HG03575 (cell line): ENCODE results near the gene HYKK.
"Not testable (repeated sequence)": the region's sequence is repeated elsewhere in the genome, so short reads cannot be mapped to it uniquely, and the experiment has no call there.

Source experiments
- ATAC-seq: cut with Tn5 transposase; IDR thresholded peaks from one replicate; pipeline ENCODE4 v1.9.1; 2021; ENCODE audit not compliant: unreplicated experiment, insufficient number of reproducible peaks, low FRiP score; ENCODE audit errors: extremely low read depth

The HYKK gene

DNA sequence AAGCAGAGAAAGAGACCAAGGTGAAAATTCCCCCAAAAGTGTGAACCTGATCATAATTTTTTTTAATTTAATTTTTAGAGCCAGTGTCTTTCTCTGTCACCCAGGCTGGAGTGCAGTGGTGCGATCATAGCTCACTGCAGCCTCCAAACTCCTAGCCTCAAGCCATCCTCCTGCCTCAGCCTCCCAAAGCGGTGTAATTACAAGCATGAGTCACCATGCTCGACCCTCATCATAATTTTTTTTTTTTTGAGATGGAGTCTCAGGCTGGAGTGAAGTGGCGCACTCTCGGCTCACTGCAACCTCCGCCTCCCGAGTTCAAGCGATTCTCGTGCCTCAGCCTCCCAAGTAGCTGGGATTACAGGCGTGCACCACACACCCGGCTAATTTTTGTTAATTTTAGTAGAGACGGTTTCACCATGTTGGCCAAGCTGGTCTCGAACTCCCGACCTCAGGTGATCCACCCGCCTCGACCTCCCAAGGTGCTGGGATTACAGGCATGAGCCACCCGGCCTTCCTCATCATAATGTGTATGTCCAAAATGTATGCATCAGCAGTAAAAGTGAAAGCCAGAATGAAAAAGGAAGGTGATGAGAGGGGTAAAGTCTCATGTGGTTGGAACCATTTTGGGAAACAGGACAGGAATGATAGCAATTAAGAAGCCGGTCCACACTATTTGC is 32.2 kb downstream of the HYKK start:
- ATAC-seq: not testable (repeated sequence)

DNA sequence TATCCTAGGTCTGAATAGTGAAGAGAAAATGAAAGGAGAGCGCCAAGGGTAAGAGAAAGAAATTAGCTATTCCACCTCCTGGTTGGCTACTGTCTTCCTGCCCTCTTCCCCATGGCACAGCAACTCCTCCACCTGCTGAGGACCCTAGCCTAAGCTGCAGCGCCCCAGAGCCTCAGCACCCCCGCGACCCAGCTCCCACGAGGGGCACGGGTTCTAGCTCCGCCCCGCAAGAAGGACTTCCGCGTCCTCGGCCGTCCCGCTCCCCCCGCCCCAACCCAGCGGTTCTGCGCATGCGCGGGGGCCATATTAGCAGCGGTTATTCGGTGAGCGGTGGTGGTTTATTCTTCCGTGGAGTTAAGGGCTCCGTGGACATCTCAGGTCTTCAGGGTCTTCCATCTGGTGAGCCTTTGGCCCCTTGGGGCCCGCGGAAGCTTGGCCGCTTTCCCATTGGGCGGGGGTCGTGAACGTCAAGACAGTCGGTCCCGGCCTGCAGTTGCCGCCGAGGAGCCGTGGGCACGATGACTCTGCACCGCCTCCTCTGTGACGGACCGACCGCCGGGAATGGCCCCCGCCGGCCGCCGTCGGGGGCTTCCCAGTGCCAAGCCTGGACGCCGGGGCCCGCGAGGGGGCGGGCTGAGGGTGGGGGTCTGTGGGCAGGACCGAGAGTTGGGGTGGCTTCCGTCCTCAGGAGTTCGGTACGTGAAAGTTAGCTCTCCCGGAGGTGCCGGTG is 32.9 kb downstream of the HYKK start, which contains the start of gene PSMA4:
TSS of gene PSMA4 (plus strand) at position 304 of the 730 bp plus-strand sequence. CDS start 1,484 bp downstream, outside the sequence.
- no peak for ATAC-seq

DNA sequence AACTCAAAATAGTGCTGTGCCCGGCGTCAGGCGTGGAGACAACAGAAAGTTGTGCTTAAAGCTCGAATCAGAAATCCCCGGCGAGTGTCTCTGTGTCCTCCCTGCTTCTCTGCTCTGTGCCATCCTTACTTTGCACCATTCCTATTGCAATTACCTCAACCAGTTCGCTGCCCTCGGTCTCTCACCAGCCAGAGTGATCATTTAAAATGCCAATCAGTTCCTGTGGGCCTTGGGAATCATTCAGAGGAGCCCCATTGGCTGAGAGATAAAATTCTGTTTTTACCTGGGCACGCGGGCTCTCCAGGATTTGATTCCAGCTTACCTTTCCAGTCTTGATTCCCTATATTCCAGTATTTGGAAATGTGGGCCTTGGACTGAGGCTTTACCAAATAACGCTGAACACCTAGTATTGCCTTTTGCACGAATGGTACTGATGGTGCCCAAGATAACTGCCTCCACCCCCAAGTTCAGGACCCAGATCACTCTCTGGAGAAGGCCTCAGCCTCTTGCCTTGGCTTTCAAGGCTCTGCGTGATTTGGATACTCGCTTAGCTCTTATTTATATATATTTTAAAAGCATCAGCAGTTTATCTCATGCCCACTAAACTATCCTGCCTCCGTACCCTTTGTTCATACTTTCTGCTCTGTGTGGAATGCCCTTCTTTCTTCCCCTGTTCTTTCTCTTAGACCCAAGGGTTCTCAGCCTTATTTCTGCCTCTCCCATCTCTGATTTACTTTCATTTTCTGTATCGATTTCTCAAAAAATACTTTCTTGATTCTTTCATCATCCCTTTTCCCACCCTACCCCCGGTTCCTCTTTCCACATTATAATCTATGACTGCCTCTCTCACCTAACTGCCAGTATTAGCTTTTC is 33.7 kb downstream of the HYKK start:
- ATAC-seq: no peak

DNA sequence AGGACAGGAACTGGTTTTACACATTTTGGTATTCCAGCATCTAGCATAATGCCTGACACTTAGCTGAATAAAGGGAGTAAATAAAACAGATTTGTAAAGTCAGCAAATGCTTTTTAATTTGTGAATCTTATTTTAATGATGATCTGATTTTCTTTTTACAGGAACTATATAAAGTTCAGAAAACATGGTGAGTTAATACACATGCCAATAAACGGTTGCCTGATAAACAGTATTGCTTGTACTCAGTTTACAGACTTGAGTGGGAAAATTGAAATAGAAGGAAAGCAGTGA is 34.3 kb downstream of the HYKK start:
- no peak for ATAC-seq

DNA sequence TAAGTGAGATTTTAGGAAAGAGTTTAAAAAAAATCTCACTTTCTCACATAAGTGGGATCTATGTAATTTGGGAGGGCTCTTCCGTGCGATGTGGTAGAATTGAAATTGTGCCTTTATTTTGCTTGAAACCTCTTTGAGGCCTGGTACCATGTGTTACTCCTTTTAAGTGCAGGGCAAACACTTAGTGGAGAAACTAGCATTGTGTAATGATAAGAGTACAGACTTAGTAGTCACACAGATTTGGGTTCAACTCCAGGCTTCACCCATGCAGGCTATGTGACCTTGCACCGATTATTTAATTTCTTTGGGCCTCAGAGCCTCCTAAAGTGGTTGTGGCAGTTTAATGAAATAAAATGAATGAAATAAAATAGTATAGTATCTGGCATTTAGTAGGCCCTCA is 35.3 kb downstream of the HYKK start:
- ATAC-seq: no peak

DNA sequence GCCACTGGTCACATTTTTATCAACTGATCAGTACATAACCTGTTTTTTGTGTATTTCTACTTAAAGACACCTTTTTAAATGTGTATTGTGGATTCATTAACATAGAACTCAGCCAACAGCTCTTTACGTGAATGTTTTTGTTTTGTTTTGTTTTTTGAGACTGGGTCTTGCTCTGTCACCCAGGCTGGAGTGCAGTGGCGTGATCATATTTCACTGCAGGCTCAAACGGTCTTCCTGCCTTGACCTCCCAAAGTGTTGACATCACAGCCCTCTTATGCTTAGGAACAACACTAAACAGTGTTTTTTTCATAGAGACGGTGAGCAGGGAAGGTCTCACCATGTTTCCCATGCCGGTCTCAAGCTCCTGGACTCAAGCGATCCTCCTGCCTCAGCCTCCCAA is 42.8 kb downstream of the HYKK start:
- ATAC-seq: no peak

DNA sequence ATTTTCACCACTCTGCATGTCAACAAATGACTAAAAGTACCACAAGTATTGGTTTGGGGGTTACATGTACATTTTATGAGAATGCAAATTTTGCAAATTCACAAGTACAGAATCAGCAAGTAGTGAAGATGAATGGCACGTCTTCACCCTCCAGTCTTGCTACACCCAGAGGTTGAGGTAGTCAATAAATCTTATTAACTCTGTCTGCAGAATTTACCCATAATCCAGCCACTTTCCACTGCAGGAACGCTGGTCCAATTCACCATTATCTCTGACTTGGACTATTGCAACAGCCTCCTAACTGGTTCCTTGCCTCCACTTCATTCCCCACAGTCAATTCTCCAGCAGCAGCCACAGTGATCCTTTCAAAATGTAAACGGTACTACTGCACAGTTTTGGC is 43.4 kb downstream of the HYKK start:
- ATAC-seq: no peak

DNA sequence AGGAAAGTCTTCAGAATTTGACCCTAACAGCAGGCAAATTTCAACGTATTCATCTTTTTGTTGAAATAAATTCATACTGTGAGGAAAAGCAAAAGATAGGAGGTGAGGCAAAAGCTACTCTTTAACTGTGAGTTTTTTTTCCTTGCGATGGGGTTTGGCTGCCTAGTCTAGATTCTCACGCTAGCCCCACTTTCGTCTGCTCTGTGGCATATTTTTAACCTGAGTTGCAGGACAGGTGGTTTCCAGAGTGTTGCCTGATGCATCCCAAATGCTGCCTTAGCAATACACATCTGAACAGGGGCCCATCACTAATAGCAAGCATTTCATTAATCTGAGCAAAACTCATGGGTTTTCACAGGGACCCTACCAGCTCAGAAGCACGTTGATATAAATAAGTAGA is 44.5 kb downstream of the HYKK start:
- no peak for ATAC-seq

DNA sequence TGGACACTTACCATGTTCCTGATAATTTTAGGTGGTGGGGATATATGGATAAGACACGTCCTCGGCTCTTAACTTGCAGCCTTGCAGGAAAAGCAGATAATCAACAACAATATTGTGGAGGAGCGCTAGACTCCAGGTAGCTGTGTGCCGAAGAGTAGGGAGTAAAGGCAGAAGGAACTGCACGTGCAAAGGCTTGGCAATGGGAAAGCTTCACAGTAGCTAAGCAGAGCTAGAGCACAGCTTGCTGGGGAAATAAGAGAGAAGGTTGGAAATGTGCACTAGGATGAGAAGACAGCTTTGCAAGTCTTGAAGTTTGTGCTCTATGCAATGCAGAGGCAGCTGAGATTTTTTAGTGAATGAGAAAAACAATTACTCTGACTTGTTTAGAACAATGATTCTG is 45.2 kb downstream of the HYKK start:
- ATAC-seq: no peak

DNA sequence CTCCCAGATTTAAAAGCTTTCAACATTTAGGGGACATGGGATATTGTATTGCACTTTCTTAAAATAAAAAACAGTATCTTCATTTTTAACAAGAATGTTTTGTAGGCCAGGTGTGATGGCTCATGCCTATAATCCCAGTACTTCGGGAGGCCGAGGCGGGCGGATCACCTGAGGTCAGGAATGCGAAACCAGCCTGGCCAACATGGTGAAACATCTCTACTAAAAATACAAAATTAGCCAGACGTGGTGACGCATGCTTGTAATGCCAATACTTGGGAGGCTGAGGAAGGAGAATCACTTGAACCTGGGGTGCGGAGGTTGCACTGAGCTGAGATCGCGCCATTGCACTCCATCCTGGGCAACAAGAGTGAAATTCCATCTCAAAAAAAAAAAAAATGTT is 52.8 kb downstream of the HYKK start:
- ATAC-seq: not testable (repeated sequence)

DNA sequence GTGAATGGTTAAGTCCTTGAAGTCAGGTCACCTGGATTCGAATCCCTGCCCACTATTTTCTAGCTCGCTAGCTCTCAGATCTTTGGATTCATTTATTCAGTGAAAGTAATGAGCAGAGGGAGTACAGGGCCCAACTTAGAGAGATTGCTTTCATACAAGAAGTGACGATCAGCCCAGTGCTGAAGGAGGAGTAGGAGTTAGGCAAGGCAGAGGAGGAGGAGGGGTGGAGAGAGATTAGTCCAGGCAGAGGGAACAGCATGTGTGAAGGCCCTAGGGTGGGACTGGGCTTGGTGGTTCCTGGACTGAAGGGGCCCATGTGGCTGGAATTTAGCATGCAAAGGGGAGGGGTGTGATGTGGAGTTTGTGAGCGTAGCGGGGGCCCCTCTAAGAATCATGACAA is 54.1 kb downstream of the HYKK start:
- ATAC-seq: no peak

DNA sequence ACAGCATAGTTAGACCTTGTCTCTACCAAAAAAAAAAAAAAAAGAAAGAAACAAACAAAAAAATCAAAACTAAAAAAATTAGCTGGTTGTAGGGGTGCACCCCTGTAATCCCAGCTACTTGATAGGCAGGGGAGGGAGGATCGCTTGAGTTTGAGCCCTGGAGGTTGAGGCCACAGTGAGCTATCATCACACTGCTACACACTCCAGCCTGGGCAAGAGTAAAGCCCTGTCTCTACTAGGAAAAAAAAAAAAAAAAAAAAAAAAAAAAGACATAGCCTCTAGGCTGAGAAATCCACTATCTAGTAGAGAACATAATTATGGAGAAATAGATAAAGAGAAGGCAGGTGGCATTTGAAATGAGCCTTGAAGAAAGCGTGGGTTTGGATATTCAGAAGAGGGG is 55.7 kb downstream of the HYKK start:
- no peak for ATAC-seq

DNA sequence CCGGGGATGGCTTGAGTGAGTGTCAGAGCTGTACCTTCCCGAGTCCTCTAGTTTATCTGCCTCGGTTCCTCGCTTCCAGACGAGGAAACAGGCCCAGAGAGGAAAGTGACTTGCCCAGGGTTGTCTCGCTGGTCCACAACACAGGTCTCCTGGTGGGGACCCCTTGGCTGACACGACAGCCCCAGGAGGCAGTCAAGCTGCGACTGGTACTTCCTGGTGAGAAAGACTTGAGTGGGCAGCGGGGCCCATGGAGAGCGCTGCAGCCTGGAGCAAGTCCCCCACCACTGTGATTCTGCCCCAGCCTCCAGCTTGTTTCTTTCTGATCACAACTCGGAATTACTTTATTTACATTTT is 57.3 kb downstream of the HYKK start:
- ATAC-seq: no peak

DNA sequence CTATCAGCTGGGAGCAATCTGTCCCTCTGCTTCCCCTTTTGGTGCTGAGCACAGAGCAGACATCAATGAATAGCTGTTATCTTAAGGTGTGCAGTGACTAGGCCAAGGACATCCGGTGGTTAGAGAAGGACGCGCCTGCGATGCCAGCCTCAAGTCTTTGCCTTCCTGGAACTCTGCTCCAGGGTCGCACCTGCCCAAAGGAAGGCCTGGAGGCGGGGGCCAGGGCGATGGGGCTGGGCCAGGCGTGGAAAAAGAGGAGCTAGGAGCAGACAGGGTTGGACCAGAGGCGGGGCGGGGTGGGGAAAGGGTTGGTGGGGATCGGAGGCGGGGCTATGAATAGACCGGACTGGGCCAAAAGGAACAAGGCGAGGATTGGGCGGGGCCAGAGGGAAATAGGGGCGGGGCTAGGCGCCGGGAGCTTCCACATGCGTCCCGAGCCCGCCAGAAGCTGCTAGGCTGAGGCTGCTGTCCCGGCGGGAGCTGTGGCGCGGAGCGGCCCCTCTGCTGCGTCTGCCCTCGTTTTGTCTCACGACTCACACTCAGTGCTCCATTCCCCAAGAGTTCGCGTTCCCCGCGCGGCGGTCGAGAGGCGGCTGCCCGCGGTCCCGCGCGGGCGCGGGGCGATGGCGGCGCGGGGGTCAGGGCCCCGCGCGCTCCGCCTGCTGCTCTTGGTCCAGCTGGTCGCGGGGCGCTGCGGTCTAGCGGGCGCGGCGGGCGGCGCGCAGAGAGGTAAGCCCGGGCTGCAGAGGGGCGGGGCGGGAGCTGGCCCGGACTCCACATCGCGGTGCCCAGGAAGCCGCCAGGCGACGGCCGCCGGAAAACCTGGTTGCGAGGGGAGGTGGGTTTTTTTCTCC is 57.9 kb downstream of the HYKK start, which contains the start of gene CHRNA5:
TSS of gene CHRNA5 (plus strand) at position 424 of the 854 bp plus-strand sequence. CDS start at position 624, 200 bp downstream.
- no peak for ATAC-seq

DNA sequence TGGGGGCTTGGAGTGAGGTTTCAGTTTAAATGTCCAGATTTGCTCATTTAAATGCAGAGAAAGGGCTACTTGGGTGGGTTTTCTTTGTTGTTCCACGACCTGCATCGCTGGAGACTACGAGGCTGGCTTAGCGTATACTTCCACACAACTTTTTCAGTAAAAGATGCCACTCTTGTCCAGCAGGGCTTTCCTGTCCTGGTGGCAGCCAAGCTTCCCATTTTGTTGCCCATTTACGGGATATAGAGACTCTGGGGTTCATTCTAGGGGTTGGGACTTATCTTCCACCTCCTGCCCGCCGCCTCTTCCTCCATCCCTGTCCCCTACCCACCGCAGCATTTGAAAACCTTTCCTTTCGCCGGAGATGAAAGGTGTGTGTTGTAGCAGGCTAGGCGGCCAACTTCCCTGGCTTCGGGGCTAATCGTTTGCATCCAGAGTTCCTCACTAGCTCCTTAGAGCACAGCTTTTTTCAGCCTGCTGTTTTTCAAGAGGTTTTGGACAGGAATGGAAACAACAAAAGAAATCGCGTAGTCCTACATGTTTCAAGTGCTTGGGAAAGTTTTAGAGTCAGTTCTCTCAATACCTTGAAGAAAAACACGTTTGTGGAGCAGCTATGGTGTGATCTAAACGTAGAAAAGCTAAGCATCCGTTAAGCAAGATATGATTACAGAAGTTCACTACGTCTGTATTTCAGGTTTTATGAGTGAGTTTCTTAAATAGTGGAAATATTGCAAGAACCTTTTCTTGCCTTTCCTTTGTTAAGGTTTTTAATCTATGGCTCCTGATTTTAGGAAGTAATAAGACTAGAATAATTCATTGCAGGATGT is 58.8 kb downstream of the HYKK start:
- no peak for ATAC-seq

DNA sequence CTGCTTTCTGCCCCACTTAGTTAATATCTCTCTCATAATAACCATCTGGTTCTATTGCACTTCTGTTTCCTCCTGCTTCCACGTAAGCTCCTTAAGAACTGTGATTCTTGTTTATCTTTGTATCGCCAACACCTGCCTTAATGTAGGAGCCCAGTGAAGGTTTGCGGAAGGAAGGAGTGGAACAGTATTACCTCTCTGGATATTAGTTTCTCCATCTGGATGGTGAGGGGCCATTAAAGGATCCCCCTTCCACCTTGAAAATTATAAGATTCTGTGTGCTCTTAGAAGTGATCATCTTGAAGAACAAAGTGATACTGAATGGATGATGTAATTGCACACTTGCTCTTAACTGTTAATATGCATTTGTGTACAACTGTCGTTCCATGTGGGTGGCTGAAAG is 60.2 kb downstream of the HYKK start:
- no peak for ATAC-seq

DNA sequence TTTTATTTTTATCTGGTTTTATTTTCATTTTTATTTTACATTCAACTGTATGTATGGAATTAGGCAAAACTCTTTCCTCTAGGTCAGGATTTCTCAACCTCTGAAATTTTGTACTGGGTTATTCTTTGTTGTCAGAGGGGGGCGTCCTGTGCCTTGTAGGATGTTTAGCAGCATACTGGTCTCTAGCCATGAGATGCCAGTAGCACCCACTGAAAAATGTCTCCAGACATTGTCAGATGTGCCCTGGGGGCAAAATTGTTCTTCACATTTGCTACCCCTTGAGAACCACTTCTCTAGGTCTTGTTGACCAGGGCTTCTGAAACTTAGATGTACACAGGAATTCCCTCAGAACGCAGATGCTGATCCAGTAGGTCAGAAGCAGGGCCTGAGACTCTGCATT is 63.3 kb downstream of the HYKK start:
- no peak for ATAC-seq

DNA sequence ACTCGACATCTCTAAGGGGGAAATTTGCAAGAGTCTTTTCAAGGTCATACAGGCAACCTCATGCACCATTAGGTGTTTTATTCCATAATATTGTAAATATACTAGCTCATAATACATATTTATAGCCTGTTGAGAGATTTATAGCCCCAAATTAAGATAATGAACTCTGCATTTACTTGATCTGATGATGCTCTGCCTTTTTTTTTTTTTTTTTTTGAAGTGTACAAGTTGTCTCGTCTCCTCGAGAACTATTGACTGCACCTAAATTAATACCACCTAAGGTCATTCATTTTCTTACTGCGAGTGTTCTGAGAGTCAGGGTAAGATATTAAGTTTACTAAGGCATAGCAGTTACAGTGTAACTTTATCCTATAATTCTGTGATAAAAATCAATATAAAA is 64.0 kb downstream of the HYKK start:
- no peak for ATAC-seq
